C4-2B (cell line): ENCODE measurements around the gene CEACAM3.

Source experiments
- CTCF ChIP-seq: fragments of 450-650 bp; conservative IDR thresholded peaks from 2 replicates; pipeline ENCODE4 v1.5.1; 2017; ENCODE audit warnings: mild to moderate bottlenecking
- ZFX ChIP-seq: fragments of 450-650 bp; IDR thresholded peaks from 2 replicates; pipeline ENCODE4 v1.6.1; 2017

GRCh38 chr19:41802770-41803169 lies 6.4 kb downstream of the CEACAM3 start:
- TF ChIP-seq CTCF = no peak
- TF ChIP-seq ZFX = no peak
